GM12872 (cell line): ENCODE results near the gene OTP.

ENCODE experiments used
- TF ChIP-seq, protein P1 (sequence below): IDR thresholded peaks from 3 replicates; pipeline ENCODE4 v1.5.1; 2011; ENCODE audit warnings: low read depth, mild to moderate bottlenecking, low read length, moderate library complexity; ENCODE audit not compliant: insufficient read depth

OTP gene

DNA sequence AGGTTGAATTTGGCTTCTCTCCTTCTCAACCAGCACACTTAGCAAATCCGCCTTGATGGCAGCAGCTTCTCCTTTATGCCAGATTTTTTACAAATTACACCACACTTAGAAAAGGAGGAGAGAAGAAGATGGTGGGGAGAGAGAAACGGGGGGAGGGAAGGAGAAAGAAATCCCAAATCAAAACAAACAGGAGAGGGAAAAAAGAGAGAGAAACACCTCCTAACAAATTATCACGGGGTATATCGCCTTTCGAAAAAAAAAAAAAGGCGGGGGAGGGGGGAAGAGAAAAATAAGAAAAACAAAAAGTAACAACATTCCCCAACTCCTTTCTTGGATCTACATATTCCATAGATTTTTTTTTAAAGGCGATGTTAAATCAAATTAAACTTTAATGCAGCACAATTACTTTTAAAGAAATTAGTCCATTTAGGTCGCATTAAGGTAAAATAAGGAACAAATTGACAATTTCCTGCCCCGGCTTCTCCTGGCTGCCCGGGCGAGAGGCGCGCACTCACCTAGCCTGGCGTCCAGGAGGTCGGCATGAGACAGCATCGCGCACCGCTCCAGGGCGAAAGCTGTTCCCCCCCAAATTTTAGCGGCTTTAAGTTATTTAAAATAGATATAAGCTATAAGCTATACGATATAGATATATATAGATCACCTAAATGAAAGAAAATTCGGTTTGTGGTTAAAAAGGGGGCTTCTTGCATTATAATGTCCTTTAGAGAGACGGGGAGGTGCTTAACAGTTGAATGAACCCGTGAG, at the start of gene OTP:
Gene OTP (minus strand): TSS at position 716 of the 765 bp plus-strand sequence. CDS start 164 bp downstream, at position 552.
- TF ChIP-seq, protein P1, sequence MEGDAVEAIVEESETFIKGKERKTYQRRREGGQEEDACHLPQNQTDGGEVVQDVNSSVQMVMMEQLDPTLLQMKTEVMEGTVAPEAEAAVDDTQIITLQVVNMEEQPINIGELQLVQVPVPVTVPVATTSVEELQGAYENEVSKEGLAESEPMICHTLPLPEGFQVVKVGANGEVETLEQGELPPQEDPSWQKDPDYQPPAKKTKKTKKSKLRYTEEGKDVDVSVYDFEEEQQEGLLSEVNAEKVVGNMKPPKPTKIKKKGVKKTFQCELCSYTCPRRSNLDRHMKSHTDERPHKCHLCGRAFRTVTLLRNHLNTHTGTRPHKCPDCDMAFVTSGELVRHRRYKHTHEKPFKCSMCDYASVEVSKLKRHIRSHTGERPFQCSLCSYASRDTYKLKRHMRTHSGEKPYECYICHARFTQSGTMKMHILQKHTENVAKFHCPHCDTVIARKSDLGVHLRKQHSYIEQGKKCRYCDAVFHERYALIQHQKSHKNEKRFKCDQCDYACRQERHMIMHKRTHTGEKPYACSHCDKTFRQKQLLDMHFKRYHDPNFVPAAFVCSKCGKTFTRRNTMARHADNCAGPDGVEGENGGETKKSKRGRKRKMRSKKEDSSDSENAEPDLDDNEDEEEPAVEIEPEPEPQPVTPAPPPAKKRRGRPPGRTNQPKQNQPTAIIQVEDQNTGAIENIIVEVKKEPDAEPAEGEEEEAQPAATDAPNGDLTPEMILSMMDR, result no peak

DNA sequence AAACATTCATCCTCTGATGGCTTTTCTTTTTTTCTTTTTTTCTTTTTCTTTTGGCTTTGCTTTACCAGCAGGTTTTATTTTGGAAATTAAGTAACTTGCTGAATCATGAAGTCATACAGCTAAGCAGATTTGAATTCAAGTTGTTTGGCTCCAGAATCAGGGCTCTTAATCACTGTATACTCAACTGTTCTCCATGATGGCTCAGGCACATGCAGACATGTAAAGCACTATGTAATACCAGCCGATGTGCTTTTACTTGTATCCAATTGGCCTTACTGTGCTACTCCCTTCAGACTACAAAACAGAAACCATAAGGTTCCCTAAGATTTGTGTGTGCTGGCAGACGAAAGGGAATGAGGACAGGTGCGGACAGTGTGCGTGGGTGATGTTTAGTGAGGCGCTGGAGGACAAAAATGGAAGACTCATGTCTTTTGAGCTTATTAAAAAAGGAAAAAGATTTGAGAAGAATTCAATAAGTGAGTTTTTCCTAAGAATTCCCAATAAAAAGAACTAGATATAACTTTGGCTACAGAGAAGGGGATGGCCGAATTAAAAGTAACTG, 44.7 kb upstream of the OTP start:
- TF ChIP-seq, protein P1, result no peak

DNA sequence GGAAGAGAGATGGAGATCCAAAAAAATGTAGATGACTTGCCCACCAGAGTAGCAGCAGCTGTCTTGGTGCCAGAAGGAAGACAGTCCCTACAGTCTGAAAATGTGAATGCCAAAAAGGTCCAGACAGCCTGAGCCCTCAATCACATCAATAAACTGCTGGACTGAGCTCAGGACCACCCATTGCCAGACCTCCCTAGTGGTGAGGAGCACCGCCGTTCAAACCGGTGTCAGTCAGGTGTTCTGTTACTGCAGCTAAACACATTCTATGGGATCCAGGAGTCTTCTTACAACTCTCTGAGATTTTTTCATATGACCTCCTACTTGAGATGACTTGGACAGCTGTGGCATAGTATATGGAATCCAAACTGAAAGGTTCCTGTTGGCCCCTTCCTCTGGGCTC, 32.0 kb upstream of the OTP start:
- TF ChIP-seq, protein P1, result no peak

DNA sequence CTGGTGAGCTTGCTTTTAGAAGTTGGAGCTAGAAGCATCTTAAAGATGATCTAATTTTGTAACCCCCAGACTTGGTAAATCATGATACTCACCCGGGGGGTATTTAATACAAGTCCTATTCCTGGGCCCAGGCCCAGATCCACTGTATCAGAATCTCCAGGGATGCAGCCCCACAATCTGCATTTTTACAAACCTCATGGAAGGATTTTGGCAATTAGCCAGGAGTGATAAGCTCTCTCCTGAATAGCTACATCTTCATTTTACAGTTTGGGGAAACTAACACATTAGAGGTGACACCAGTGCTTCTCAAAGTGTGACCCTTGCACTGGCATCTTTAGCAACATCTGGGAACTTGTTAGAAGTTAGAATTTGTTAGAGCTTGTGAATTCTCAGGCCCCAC, 31.2 kb upstream of the OTP start:
- TF ChIP-seq, protein P1, result no peak

DNA sequence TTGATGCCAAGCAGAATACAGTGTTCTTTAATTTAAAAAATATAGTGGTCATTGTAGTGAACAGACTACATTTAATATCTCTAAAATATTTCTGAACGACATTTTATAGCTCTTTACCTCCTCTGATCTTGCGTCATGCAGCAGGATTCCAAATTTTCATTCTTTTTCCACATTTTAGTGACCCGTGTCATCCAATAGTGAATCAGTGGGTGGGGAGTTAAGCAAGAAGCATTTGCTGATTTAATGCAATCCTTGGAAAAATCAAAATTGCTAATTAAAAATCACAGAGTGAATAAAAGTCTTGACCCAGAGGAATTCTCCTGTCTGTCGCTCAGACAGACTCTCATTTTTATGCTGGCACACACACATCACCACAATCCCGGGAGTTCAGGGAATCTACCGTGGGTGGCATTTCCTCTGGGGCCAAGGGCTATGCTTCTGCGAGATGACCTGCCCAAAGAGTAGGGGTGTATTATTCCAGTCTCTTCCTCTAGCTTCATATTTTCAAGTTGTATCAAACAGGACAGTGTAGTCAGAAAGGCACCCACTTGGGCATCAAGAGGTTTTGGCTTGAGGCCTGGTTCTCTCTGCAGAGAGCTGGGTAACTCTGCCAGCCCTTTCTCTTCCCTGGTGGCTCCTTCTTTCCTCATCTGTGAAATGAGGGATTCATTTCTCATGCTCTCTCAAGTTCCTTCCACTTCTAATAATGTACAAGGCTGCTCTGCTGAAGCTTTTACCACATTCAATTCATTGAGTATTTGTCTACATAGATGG, 24.8 kb upstream of the OTP start:
- TF ChIP-seq, protein P1, result no peak

DNA sequence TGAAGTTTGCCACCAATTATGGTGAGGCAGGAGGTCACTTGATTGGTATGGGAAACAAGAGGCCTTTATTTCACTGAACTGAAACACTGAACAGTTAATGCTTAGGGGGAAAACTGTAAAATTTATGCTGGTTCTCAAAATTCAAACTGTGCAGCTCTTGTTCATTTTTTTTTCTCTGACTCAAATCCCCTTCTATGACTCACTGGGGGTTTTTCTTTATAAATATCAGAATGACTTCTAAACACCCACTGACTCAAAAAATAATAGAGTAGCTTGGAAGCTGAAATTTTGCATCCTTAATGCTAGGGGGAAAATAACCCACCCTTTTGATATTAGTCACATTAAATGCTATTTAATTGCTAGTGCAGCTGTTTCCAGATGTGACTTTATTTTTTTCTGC, 24.1 kb upstream of the OTP start:
- TF ChIP-seq, protein P1, result no peak

DNA sequence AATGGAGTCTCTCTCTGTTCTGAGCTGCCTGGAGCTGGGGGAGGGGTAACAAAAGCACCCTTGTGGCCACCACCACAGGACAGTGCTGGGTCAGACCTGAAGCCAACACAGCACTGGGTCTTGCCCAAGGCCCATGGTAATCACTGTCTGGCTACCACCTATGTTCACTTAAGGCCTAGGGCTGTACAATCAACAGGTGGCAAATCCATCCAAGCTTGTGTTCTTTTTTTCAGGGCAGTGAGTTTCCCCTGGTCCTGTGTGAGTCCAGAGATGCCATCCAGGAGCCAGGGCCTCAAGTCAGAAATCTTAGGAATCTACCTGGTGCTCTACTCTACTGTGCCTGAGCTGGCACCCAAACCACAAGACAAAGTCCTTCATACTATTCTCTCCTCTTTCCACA, 20.1 kb upstream of the OTP start:
- TF ChIP-seq, protein P1, result no peak
